ENCODE measurements around the gene TMEM132E. TPM values are rescaled to one million over a fixed set of nuclear protein-coding genes. Genes with fewer than 3 reads are reported as not detected.

Gene TMEM132E
- total RNA-seq, 4 donors from 2014 or later = 0.08 TPM; not detected in 3

GRCh38 chr17:34637548-34638525, 58.5 kb downstream of the TMEM132E start:
- H3K4me3 ChIP-seq = peak overlapping the region; percentile 40
- peak in 1 of 2 donors; percentile 74 for DNase-seq (ENCODE audit: low spot score in 2 of 2)
- TF ChIP-seq POLR2A (IDR thresholded peaks at IDR 0.05) (no peak), POLR2AphosphoS5 (IDR thresholded peaks at IDR 0.05) (no peak), EP300 (IDR thresholded peaks at IDR 0.05) (no peak), CTCF (IDR thresholded peaks at IDR 0.05) (peak; percentile 32 to 86)
- H3K27me3 ChIP-seq = peaks cover 88% of the 10 kb centered on the region
- WGBS = 16% methylated on average over 11 of the region's 73 CpGs
- H3K36me3 ChIP-seq = no peaks in the 10 kb centered on the region
- H3K9me3 ChIP-seq = no peaks in the 10 kb centered on the region
- H3K27ac ChIP-seq = no peak overlapping the region
- peaks cover 8% of the 10 kb centered on the region for H3K4me1 ChIP-seq

GRCh38 chr17:34638526-34639260, 59.3 kb downstream of the TMEM132E start:
- peaks cover 88% of the 10 kb centered on the region for H3K27me3 ChIP-seq
- no peaks in the 10 kb centered on the region for H3K9me3 ChIP-seq
- no peak overlapping the region for H3K27ac ChIP-seq
- H3K4me1 ChIP-seq = peaks cover 8% of the 10 kb centered on the region
- DNase-seq (ENCODE audit: low spot score in 2 of 2) = no peak
- H3K36me3 ChIP-seq = no peaks in the 10 kb centered on the region
- TF ChIP-seq CTCF (IDR thresholded peaks at IDR 0.05) (no peak), POLR2A (IDR thresholded peaks at IDR 0.05) (no peak), EP300 (IDR thresholded peaks at IDR 0.05) (no peak), POLR2AphosphoS5 (IDR thresholded peaks at IDR 0.05) (no peak)
- 37% methylated on average over 13 of the region's 17 CpGs for WGBS
- H3K4me3 ChIP-seq = no peak overlapping the region

- no peak for DNase-seq (ENCODE audit: low spot score in 2 of 2)
- WGBS = 40% methylated on average over 3 of the region's 6 CpGs
- no peak for TF ChIP-seq EP300 (IDR thresholded peaks at IDR 0.05)
- TF ChIP-seq POLR2AphosphoS5 (IDR thresholded peaks at IDR 0.05) = no peak
- no peak for TF ChIP-seq CTCF (IDR thresholded peaks at IDR 0.05)
- TF ChIP-seq POLR2A (IDR thresholded peaks at IDR 0.05) = no peak
These were observed 60.5 kb downstream of the TMEM132E start for GRCh38 chr17:34639706-34640425.

GRCh38 chr17:34641368-34641767, 62.0 kb downstream of the TMEM132E start:
- H3K27me3 ChIP-seq = peaks cover 89% of the 10 kb centered on the region

More at GRCh38 chr17:34639706-34640425, 60.5 kb downstream of the TMEM132E start:
- Histone ChIP-seq H3K4me3 (no peak overlapping the region), H3K36me3 (no peaks in the 10 kb centered on the region), H3K27me3 (peaks cover 96% of the 10 kb centered on the region), H3K4me1 (peaks cover 8% of the 10 kb centered on the region), H3K27ac (no peak overlapping the region), H3K9me3 (no peaks in the 10 kb centered on the region)

More at GRCh38 chr17:34641368-34641767, 62.0 kb downstream of the TMEM132E start:
- Histone ChIP-seq H3K9me3 (no peaks in the 10 kb centered on the region), H3K36me3 (no peaks in the 10 kb centered on the region), H3K4me1 (peaks cover 8% of the 10 kb centered on the region), H3K4me3 (no peak overlapping the region), H3K27ac (no peak overlapping the region)
- 60% methylated on average over 7 of the region's 7 CpGs for WGBS
- no peak for TF ChIP-seq CTCF (IDR thresholded peaks at IDR 0.05)
- TF ChIP-seq POLR2A (IDR thresholded peaks at IDR 0.05) = no peak
- no peak for TF ChIP-seq POLR2AphosphoS5 (IDR thresholded peaks at IDR 0.05)
- no peak for TF ChIP-seq EP300 (IDR thresholded peaks at IDR 0.05)
- DNase-seq (ENCODE audit: low spot score in 2 of 2) = no peak

All from suprapubic skin (tissue), 4 donors.